NCI-H2196 treated with DMSO at 0.1 percent for 48 hours (cell line): Measurements from ENCODE around the gene PDP2.
"Not testable (repeated sequence)": the region's sequence is repeated elsewhere in the genome, so short reads cannot be mapped to it uniquely, and the experiment has no call there.

Experiments used
- DNase-seq: peaks from one replicate; lab custom pipeline; 2025; ENCODE audit not compliant: unreplicated experiment; lab: John Stamatoyannopoulos, UW

Gene PDP2

GRCh38 chr16:66853261-66854139 is 26.8 kb upstream of the PDP2 start:
- no peak for DNase-seq

GRCh38 chr16:66856184-66856730 is 24.1 kb upstream of the PDP2 start:
- DNase-seq: no peak

GRCh38 chr16:66856801-66857200 is 23.5 kb upstream of the PDP2 start:
- no peak for DNase-seq

- DNase-seq: no peak
These were observed 22.9 kb upstream of the PDP2 start for GRCh38 chr16:66857437-66857836.

GRCh38 chr16:66858740-66859396 is 21.4 kb upstream of the PDP2 start:
- peak; percentile 35 for DNase-seq

- no peak for DNase-seq
These were observed 20.8 kb upstream of the PDP2 start for GRCh38 chr16:66859397-66860068.

- DNase-seq: no peak
These were observed 18.2 kb upstream of the PDP2 start for GRCh38 chr16:66862023-66862520.

GRCh38 chr16:66863707-66864106 is 16.6 kb upstream of the PDP2 start:
- DNase-seq: no peak

GRCh38 chr16:66869424-66869823 is 10.9 kb upstream of the PDP2 start:
- DNase-seq: no peak

GRCh38 chr16:66871363-66871762 is 9.0 kb upstream of the PDP2 start:
- not testable (repeated sequence) for DNase-seq

- no peak for DNase-seq
These were observed 8.5 kb upstream of the PDP2 start for GRCh38 chr16:66871840-66872239.

GRCh38 chr16:66872559-66872942 is 7.8 kb upstream of the PDP2 start:
- no peak for DNase-seq

- DNase-seq: peak; percentile 30
These were observed 7.2 kb upstream of the PDP2 start for GRCh38 chr16:66872943-66873684.

- no peak for DNase-seq
These were observed 6.6 kb upstream of the PDP2 start for GRCh38 chr16:66873685-66874055.

- DNase-seq: no peak
These were observed 6.1 kb upstream of the PDP2 start for GRCh38 chr16:66874079-66874775.

- no peak for DNase-seq
These were observed 2.2 kb upstream of the PDP2 start for GRCh38 chr16:66878067-66878466.

- DNase-seq: no peak
These were observed 701 bp downstream of the PDP2 start for GRCh38 chr16:66881014-66881417.

GRCh38 chr16:66881560-66881959 is 1.2 kb downstream of the PDP2 start:
- DNase-seq: no peak

- no peak for DNase-seq
These were observed 1.7 kb downstream of the PDP2 start for GRCh38 chr16:66881964-66882508.

- DNase-seq: no peak
These were observed 2.4 kb downstream of the PDP2 start for GRCh38 chr16:66882702-66883101.
